GM06990 (cell line): ENCODE measurements around the gene ETV6.

Experiments used
- DNase-seq: peaks from one replicate; pipeline ENCODE4 v3.0.0-alpha.2; 2011; ENCODE audit not compliant: insufficient read length; ENCODE audit errors: extremely low read depth
- H3K27me3 ChIP-seq: replicated peaks from 2 replicates; pipeline ENCODE4 v1.6.0; 2011; ENCODE audit warnings: low read length; ENCODE audit not compliant: control insufficient read depth, insufficient read depth
- H3K36me3 ChIP-seq: 2 replicates; pipeline ENCODE4 v1.5.1; 2011; ENCODE audit warnings: low read length; ENCODE audit not compliant: control insufficient read depth, insufficient read depth
- H3K4me3 ChIP-seq: replicated peaks from 2 replicates; pipeline ENCODE4 v1.5.1; 2011; ENCODE audit warnings: low read depth, mild to moderate bottlenecking, control low read depth, low read length
- TF ChIP-seq, protein P1 (sequence below): IDR thresholded peaks from 2 replicates; pipeline ENCODE4 v1.5.1; 2011; ENCODE audit warnings: low read length, control low read depth, mild to moderate bottlenecking, inconsistent platforms; ENCODE audit not compliant: insufficient read depth, poor library complexity, severe bottlenecking

The ETV6 gene

DNA sequence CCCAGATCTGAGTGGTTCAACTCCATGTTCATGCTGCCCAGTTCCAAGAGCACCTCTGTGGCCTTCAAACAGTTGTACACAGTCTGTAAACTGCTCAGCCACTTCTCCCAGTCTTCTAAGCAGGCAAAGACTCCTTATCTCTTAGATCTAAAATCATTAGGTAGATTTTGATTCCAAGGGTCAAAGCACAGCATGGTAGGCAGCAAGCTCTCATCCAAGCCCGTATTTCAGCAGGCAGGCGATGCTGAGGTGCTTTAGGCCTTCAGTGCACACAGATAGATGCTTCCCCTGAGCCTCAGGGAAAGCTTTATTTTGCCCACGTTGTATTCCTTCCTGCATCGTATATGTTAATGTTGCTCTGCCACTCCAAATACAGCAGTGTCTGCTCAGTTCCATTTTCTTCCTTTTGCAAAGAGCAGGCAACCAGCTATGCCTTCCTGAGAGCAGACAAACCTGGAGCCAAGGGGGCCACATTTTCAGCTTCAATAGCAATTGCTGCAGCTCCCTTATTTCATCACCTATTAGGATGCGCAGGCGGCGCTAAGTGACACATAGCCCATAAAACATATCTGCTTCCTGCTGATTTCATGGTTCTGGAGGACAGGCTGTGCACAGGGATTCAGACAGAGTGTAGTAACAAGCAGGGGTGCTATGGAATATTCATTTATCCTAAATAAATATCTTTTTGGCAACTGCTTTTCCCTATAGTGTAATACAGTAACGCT, 67.5 kb downstream of the ETV6 start:
- Histone ChIP-seq H3K36me3 (peaks cover 7% of the 10 kb centered on the region), H3K4me3 (no peak overlapping the region), H3K27me3 (no peaks in the 10 kb centered on the region)
- TF ChIP-seq, protein P1, sequence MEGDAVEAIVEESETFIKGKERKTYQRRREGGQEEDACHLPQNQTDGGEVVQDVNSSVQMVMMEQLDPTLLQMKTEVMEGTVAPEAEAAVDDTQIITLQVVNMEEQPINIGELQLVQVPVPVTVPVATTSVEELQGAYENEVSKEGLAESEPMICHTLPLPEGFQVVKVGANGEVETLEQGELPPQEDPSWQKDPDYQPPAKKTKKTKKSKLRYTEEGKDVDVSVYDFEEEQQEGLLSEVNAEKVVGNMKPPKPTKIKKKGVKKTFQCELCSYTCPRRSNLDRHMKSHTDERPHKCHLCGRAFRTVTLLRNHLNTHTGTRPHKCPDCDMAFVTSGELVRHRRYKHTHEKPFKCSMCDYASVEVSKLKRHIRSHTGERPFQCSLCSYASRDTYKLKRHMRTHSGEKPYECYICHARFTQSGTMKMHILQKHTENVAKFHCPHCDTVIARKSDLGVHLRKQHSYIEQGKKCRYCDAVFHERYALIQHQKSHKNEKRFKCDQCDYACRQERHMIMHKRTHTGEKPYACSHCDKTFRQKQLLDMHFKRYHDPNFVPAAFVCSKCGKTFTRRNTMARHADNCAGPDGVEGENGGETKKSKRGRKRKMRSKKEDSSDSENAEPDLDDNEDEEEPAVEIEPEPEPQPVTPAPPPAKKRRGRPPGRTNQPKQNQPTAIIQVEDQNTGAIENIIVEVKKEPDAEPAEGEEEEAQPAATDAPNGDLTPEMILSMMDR: no peak
- DNase-seq: no peak

DNA sequence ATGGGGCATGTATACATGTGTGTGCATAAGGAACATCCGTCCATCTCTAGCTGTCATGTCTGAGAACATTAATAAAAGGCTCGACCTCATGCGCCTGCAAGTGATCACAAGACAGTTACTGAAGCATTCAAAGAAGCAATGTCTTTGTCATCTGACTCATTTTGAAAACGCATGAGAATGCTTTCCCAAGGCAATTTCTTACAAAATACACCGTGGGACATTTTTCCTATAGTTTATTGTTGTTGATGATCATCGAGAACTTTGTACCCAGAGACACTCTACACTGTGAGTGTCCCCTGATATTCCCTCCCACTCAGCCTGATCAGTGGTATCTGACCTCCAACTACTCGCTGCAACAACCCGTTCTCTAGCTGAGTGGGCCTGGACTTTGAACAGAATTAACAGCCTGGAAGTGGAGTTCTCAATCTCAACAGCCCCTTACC, 68.1 kb downstream of the ETV6 start:
- no peak for DNase-seq
- Histone ChIP-seq H3K4me3 (no peak overlapping the region), H3K27me3 (no peaks in the 10 kb centered on the region), H3K36me3 (peaks cover 6% of the 10 kb centered on the region)
- TF ChIP-seq, protein P1: no peak

DNA sequence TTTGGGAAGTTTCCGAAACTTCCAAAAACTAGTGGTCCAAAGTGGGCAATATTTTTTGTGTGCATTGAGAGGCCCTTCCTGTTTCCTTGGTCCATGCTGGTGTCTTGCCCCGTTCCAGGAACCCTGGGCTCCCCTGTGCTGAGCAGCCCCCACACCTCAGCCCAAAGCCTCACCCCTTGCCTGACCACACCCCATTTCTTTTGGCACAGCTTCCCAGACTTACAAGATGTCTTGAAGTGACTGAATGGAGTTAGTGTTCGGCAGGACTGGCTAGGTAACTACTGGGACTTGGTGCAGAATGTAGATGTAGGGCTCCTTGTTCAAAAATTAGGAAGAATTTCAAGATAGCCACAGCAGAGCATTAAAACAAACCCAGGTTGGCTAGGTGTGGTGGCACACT, 68.6 kb downstream of the ETV6 start:
- no peak for DNase-seq
- no peak overlapping the region for H3K4me3 ChIP-seq
- TF ChIP-seq, protein P1: no peak
- no peaks in the 10 kb centered on the region for H3K27me3 ChIP-seq
- H3K36me3 ChIP-seq: peaks cover 5% of the 10 kb centered on the region; the same call in 1 of the 2 replicates

DNA sequence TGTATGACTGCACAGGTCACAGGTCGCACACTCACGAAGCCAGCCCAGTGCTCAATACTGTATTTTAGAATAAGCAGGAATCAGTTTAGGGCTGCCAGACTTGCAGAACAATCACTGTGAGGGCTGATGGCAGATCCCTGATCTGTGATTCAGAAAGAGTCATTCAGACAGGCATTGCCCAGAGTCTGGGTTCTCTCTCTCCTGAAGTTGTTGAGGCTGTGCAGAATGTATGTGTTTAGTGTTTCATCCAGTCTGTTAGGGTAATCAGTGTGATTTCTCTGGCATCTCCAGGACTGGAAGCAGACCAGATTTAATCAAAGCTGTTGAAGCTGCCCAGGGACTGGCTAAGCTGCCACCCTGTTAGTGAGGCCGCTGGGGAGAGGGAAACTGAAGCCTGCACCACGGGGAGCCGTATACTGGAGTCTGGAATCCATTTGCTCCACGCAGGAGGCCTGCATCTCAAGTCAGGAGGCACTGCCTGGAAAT, 69.3 kb downstream of the ETV6 start:
- DNase-seq: no peak

DNA sequence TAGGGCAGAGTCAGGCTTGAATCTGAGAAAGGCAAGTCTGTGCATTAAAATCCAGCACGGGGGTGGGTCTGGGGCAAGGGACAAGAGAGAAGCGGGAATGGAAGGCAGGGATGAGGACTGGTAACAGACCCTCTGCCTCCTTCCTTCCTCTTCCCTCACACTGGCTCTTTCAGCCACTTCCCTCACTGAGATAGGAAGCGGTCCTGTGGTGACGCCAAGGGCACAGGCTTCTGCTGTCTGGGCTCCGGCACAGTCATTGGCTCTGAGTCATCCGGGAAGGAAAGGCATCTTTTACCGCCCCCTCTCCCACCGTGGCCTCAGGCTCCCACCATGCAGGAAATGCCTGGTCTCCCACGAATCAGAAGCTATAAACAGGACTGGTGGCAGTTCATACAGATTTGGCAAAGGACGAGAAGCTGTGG, 70.2 kb downstream of the ETV6 start:
- TF ChIP-seq, protein P1: no peak
- no peak for DNase-seq
- no peak overlapping the region for H3K4me3 ChIP-seq
- H3K27me3 ChIP-seq: no peaks in the 10 kb centered on the region
- H3K36me3 ChIP-seq: peaks cover 4% of the 10 kb centered on the region; the same call in 1 of the 2 replicates

More for the DNA sequence above, 69.3 kb downstream of the ETV6 start:
- H3K27me3 ChIP-seq: no peaks in the 10 kb centered on the region
- TF ChIP-seq, protein P1: no peak
- no peak overlapping the region for H3K4me3 ChIP-seq
- H3K36me3 ChIP-seq: peaks cover 6% of the 10 kb centered on the region; the same call in 1 of the 2 replicates
